Activated CD8-positive, alpha-beta memory T cell treated with anti-CD3 and anti-CD28 coated beads for 24 hours (primary cell): ENCODE data around the gene EMC8.
"Not testable (repeated sequence)": the region's sequence is repeated elsewhere in the genome, so short reads cannot be mapped to it uniquely, and the experiment has no call there.

ENCODE experiments used
- DNase-seq: peaks from one replicate; pipeline ENCODE4 v3.0.0-alpha.2; 2020

The EMC8 gene

GRCh38 chr16:85812031-85812807 is 12.9 kb upstream of the EMC8 start:
- no peak for DNase-seq

- no peak for DNase-seq
Measured at GRCh38 chr16:85810742-85811115, 11.4 kb upstream of the EMC8 start.

GRCh38 chr16:85810097-85810741 is 10.9 kb upstream of the EMC8 start:
- DNase-seq: no peak

GRCh38 chr16:85809645-85810044 is 10.3 kb upstream of the EMC8 start:
- DNase-seq: no peak

- no peak for DNase-seq
Measured at GRCh38 chr16:85808926-85809325, 9.6 kb upstream of the EMC8 start.

- not testable (repeated sequence) for DNase-seq
Measured at GRCh38 chr16:85808104-85808503, 8.8 kb upstream of the EMC8 start.

- not testable (repeated sequence) for DNase-seq
Measured at GRCh38 chr16:85807340-85807739, 8.0 kb upstream of the EMC8 start.

GRCh38 chr16:85806539-85806938 is 7.2 kb upstream of the EMC8 start:
- DNase-seq: no peak

GRCh38 chr16:85805442-85806045 is 6.2 kb upstream of the EMC8 start:
- DNase-seq: no peak

GRCh38 chr16:85803570-85803969 is 4.2 kb upstream of the EMC8 start:
- no peak for DNase-seq

- no peak for DNase-seq
Measured at GRCh38 chr16:85800321-85800669, 951 bp upstream of the EMC8 start.

GRCh38 chr16:85798901-85799496 is 345 bp downstream of the EMC8 start:
- no peak for DNase-seq

GRCh38 chr16:85798283-85798776 is 1.0 kb downstream of the EMC8 start:
- no peak for DNase-seq

- no peak for DNase-seq
Measured at GRCh38 chr16:85796599-85796998, 2.7 kb downstream of the EMC8 start.

GRCh38 chr16:85796152-85796551 is 3.2 kb downstream of the EMC8 start:
- DNase-seq: no peak

- no peak for DNase-seq
Measured at GRCh38 chr16:85794696-85795095, 4.6 kb downstream of the EMC8 start.

GRCh38 chr16:85793662-85794298 is 5.6 kb downstream of the EMC8 start:
- DNase-seq: no peak

- DNase-seq: no peak
Measured at GRCh38 chr16:85789773-85790172, 9.6 kb downstream of the EMC8 start.

GRCh38 chr16:85788819-85789218 is 10.5 kb downstream of the EMC8 start:
- DNase-seq: no peak

GRCh38 chr16:85785927-85786326 is 13.4 kb downstream of the EMC8 start:
- DNase-seq: no peak

- DNase-seq: no peak
Measured at GRCh38 chr16:85784813-85785212, 14.5 kb downstream of the EMC8 start.

- no peak for DNase-seq
Measured at GRCh38 chr16:85783441-85783840, 15.9 kb downstream of the EMC8 start.

GRCh38 chr16:85782451-85782850 is 16.9 kb downstream of the EMC8 start:
- no peak for DNase-seq
